KOPT-K1 (cell line): ENCODE data around the gene DDX51.

Experiments
- H3K27ac ChIP-seq: fragments of 200-600 bp; sonication (generic); 2 replicates; pipeline ENCODE4 v1.5.1; 2016; ENCODE audit warnings: antibody characterized with exemption, mild to moderate bottlenecking, low read depth, low read length; ENCODE audit not compliant: poor library complexity, severe bottlenecking
- H3K36me3 ChIP-seq: fragments of 200-600 bp; sonication (generic); 2 replicates; pipeline ENCODE4 v1.5.1; 2017; ENCODE audit warnings: antibody characterized with exemption, mild to moderate bottlenecking, low read length, moderate library complexity; ENCODE audit not compliant: insufficient read depth
- H3K9me3 ChIP-seq: fragments of 200-600 bp; sonication (generic); 2 replicates; pipeline ENCODE4 v1.5.1; 2017; ENCODE audit warnings: antibody characterized with exemption, low read length, mild to moderate bottlenecking; ENCODE audit not compliant: insufficient read depth, poor library complexity, severe bottlenecking

DDX51 gene

DNA sequence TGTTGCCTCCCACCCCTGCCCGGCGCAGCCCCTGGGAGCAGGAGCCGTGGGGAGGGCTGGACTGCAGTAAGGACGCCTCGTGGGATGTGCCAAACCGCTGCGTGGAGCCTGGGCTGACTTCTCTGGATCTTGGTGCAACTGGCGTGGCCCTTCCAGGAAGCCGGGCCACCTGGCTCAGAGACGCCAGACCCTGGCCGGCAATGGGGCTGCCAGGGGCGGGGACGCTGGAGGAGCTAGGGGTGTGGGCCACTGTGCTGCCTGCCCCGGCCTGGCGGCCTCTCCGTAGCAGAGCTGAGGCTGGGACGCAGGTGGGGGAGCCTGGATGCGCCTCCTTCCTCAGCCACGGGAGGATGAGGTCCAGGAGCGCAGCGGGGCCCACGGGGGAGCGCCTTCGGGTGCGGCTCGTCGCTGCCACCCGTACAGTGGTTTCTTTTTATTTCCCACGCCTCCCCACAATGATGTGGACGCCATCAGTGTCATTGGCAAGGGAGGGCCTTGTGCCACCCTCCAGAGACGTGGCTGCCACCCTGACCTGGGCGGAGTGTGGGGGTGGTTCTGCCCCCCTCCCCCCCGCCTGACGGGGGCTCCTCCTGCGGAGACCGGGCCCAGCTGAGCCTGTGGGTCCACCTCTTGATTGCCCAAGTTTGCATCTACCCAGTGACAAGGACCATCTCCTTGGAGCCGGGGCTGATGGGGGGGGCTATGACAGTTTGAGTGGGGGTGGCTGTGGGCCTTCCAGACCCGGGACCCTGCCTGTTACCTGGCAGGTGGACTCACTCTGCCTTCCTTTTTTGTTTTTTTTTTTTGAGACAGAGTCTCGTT lies 11.3 kb downstream of the DDX51 start:
- Histone ChIP-seq H3K27ac (no peak overlapping the region), H3K36me3 (peaks cover 34% of the 10 kb centered on the region)

GRCh38 chr12:132131952-132132351 lies 12.2 kb downstream of the DDX51 start:
- Histone ChIP-seq H3K27ac (no peak overlapping the region), H3K36me3 (peaks cover 37% of the 10 kb centered on the region), H3K9me3 (peaks cover 12% of the 10 kb centered on the region)

More for the DNA sequence above, 11.3 kb downstream of the DDX51 start:
- H3K9me3 ChIP-seq: peaks cover 4% of the 10 kb centered on the region

- peaks cover 40% of the 10 kb centered on the region for H3K36me3 ChIP-seq
- H3K9me3 ChIP-seq: peaks cover 14% of the 10 kb centered on the region
- no peak overlapping the region for H3K27ac ChIP-seq
Observed at GRCh38 chr12:132131229-132131628, 12.9 kb downstream of the DDX51 start.

- H3K9me3 ChIP-seq: peaks cover 14% of the 10 kb centered on the region
- H3K36me3 ChIP-seq: peaks cover 46% of the 10 kb centered on the region
- H3K27ac ChIP-seq: no peak overlapping the region
Observed at GRCh38 chr12:132130690-132131089, 13.4 kb downstream of the DDX51 start.

GRCh38 chr12:132129007-132129406 lies 15.1 kb downstream of the DDX51 start:
- H3K9me3 ChIP-seq: peaks cover 14% of the 10 kb centered on the region
- peaks cover 62% of the 10 kb centered on the region for H3K36me3 ChIP-seq
- H3K27ac ChIP-seq: no peak overlapping the region

DNA sequence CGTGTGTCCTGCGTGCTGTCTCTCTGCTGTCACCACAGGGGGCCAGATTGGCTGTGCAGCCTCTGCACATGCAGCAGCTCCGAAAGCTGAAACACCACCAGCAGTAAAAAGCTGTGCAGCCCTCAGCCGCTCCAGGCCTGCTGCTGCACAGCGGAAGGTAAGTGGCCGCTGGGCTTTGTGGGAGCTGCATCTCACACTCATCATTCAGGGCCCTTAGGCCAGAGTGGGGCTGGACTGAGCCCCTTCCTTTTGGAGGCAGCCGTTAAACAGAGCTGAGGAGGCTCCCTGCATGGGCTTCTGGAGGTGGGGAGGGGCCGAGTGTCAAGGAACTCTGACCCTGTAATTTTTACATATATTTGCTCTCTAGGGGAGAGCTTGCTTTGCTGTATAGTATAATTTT lies 17.1 kb downstream of the DDX51 start:
- no peak overlapping the region for H3K27ac ChIP-seq
- peaks cover 14% of the 10 kb centered on the region for H3K9me3 ChIP-seq
- H3K36me3 ChIP-seq: peaks cover 77% of the 10 kb centered on the region

GRCh38 chr12:132125736-132126135 lies 18.4 kb downstream of the DDX51 start:
- H3K36me3 ChIP-seq: peaks cover 90% of the 10 kb centered on the region

DNA sequence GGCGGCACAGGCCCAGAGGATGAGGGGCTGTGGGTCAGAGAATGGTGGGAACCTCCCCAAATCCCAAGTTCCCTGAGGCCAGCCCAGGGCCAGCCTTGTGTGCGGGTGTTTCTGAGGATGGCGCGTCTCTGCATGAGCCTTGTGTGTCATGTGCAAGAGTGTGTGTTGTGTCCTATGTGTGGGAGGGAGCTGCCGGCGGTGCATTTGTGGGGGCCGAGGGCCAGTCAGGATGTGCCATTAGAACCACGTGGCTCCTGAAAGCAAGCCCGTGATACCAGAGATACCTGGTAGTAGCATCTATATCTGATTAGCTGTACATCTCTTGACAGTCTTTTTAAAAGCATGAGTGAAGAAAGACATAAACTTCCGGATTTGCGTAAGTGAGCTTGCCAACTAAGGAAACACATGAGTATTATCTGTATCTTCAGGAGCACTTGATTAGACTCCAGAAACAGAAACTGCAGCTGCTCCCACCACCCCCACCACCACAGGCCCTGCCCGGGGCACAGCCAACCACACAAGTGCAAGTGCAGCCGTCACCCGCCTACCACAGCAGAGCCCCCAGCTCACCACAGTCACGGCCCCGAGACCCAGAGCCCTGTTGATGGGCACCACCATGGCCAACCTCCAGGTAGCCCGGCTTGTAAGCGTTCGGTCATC lies 19.2 kb downstream of the DDX51 start:
- Histone ChIP-seq H3K36me3 (peaks cover 91% of the 10 kb centered on the region), H3K9me3 (peaks cover 14% of the 10 kb centered on the region), H3K27ac (peak overlapping the region; percentile 27)

More at GRCh38 chr12:132125736-132126135, 18.4 kb downstream of the DDX51 start:
- H3K9me3 ChIP-seq: peaks cover 14% of the 10 kb centered on the region
- no peak overlapping the region for H3K27ac ChIP-seq

GRCh38 chr12:132123970-132124765 lies 20.0 kb downstream of the DDX51 start:
- Histone ChIP-seq H3K27ac (peak overlapping the region; percentile 27), H3K36me3 (peaks cover 92% of the 10 kb centered on the region), H3K9me3 (peaks cover 14% of the 10 kb centered on the region)

GRCh38 chr12:132121283-132121682 lies 22.8 kb downstream of the DDX51 start:
- Histone ChIP-seq H3K27ac (no peak overlapping the region), H3K36me3 (peaks cover 86% of the 10 kb centered on the region), H3K9me3 (no peaks in the 10 kb centered on the region)

DNA sequence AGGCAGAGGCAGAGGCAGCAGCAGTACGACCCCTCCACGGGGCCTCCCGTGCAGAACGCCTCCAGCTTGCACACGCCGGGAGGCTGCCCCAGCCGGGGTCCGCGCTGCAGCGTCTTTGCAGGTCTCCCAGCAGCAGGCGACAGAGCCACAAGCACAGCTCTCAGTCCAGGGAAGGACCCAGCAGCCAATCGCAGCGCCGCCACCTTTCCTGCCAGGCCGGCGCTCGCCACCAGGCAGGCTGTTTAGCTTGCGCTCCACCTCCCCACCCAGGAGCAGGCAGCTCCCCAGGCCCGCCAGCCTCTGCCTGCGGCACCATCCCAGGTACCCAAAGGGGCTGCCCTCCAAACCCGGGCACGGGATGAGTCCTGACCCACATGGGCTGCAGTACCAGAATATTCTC lies 25.2 kb downstream of the DDX51 start:
- Histone ChIP-seq H3K9me3 (no peaks in the 10 kb centered on the region), H3K36me3 (peaks cover 86% of the 10 kb centered on the region), H3K27ac (no peak overlapping the region)

GRCh38 chr12:132117558-132117875 lies 26.6 kb downstream of the DDX51 start:
- no peak overlapping the region for H3K27ac ChIP-seq
- no peaks in the 10 kb centered on the region for H3K9me3 ChIP-seq
- H3K36me3 ChIP-seq: peaks cover 91% of the 10 kb centered on the region

DNA sequence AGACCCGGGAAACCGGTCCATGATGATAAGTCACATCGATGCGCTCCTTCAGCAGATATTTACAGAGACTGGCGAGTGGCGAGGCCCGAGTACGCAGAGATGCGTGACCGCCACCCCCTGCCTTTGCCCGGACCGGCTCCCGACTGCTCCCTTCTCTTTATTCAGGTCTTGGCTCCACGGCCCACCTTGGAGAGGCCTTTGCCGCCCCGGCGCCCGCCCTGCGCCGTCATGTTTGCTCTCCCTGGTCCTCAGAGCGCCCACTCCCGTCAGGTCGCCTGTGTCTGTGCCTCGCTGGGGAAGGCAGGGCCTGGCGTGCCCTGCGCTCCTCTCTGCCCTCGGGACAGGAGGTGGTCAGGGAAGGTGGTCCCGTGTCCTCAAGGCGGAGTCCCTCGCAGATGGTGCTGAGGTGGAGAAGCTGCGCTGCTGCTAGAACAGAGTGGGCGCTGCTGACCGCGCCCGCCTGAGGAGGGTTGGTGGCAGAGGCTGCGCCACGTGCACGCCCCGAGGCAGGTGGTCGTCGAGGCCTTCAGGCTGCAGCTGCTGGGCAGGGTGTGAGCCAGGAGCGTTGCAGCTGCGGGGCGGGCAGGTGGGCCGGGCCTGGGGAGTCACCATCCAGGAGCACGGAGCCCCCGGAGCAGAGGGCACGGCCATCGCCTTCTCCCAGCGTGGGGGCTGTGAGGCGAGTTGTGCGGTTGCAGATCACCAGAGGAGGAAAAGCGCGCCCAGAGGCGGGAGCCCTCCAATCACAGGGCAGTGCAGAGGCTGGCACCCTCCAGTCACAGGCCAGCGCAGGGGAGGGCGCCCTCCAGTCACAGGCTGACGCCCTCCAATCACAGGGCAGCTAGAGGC lies 27.2 kb downstream of the DDX51 start:
- Histone ChIP-seq H3K9me3 (no peaks in the 10 kb centered on the region), H3K36me3 (peaks cover 91% of the 10 kb centered on the region), H3K27ac (no peak overlapping the region)

DNA sequence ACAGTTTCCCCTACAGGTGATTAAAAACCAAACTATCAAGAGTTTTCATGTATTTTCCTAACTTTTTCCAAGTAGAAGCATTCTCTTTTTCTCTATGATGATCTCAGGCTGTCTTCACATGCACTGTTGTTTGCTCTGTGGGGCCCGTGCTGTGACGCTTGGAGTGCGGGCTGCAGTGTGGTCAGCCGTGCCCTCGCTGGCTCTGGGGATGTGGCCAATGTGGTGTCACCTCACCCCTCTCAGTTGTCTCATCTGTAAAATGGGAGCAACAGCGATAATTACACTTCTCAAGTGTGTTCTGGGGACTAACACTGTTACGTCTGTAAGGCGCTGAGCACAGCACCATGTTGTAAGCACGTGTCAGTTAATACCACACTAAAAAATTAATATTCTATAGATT lies 28.6 kb downstream of the DDX51 start:
- H3K36me3 ChIP-seq: peaks cover 91% of the 10 kb centered on the region

More for the DNA sequence above, 28.6 kb downstream of the DDX51 start:
- Histone ChIP-seq H3K9me3 (no peaks in the 10 kb centered on the region), H3K27ac (no peak overlapping the region)
